Measurements from ENCODE around the gene C1QTNF6. TPM values are rescaled to one million over a fixed set of nuclear protein-coding genes. Genes with fewer than 3 reads are reported as not detected.

C1QTNF6 gene
- total RNA-seq, 4 donors from 2014 or later, result 0.69 to 1.6 (median 1.1) TPM

DNA sequence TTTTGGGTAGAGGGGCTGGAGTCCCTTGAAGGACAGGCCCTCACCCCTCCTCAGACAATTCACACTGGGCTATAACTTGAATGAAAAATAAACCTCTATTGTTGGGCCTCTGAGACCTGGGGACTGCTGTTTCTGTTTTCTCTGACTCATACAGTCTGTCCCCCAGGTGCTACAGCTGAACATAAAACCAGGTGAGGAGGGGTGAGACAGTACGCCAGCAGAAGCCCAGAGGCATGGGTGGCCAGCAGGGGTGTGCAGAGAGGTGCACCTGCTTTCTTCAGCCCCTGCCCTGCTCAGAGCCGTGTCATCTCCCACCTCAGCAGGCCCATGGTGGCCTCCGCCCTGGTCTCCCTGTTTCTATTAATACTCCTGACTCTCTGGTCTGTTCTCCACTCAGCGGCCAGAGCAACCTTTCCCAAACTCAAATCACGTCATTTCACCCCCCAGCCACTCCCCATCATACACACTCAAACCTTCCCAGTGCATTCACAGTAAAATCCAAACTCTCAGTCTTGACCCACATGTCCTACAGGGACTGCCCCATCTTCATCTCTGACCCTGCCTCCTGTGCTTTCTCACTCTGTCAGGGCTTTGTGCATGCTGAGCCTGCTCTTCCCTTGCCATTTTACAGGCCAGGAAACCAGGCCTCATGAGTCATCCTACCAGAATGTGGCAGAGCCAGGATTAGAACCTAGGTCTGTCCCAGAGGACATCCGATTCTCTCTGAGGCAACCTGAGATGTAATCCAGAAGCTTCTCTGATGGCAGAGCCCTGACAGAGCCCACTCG lies 32.9 kb downstream of the C1QTNF6 start:
- no peaks in the 10 kb centered on the region for H3K4me1 ChIP-seq
- TF ChIP-seq POLR2A (IDR thresholded peaks at IDR 0.05) (no peak), POLR2AphosphoS5 (IDR thresholded peaks at IDR 0.05) (no peak), EP300 (IDR thresholded peaks at IDR 0.05) (no peak)
- TF ChIP-seq, protein P1, sequence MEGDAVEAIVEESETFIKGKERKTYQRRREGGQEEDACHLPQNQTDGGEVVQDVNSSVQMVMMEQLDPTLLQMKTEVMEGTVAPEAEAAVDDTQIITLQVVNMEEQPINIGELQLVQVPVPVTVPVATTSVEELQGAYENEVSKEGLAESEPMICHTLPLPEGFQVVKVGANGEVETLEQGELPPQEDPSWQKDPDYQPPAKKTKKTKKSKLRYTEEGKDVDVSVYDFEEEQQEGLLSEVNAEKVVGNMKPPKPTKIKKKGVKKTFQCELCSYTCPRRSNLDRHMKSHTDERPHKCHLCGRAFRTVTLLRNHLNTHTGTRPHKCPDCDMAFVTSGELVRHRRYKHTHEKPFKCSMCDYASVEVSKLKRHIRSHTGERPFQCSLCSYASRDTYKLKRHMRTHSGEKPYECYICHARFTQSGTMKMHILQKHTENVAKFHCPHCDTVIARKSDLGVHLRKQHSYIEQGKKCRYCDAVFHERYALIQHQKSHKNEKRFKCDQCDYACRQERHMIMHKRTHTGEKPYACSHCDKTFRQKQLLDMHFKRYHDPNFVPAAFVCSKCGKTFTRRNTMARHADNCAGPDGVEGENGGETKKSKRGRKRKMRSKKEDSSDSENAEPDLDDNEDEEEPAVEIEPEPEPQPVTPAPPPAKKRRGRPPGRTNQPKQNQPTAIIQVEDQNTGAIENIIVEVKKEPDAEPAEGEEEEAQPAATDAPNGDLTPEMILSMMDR (IDR thresholded peaks at IDR 0.05), result no peak
- H3K4me3 ChIP-seq, result no peak overlapping the region
- WGBS, 2 donors (ENCODE audit: low coverage in 1 of 2), result 50 to 61% methylated on average over 2 to 6 of the region's 7 CpGs
- H3K9me3 ChIP-seq, result peaks cover 0 to 14% (median 0%) of the 10 kb centered on the region in 3 donors
- H3K27me3 ChIP-seq, result peaks cover 51% of the 10 kb centered on the region
- no peaks in the 10 kb centered on the region for H3K36me3 ChIP-seq
- no peak for ATAC-seq
- no peak overlapping the region for H3K27ac ChIP-seq

DNA sequence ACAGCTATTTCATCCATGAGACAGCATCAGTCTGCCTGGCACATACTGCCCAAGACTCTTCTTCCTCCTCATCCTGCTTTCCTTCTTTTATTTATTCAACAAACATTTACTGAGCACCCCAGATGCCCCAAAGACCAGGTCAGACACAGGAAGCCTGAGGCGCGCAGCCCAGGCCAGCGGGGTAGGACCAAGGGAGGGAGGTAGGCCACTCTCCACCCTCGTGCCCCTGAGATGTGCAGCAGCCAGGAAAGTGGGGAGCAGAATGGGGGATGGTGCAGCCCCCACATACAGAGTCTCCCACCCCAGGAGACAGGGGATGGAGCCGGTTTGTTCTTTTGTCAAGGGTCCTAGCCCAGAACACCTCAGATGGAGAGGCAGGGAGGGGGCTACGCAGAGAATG lies 34.1 kb downstream of the C1QTNF6 start:
- Histone ChIP-seq H3K9me3 (peaks cover 0 to 14% (median 0%) of the 10 kb centered on the region in 3 donors), H3K4me3 (no peak overlapping the region), H3K36me3 (no peaks in the 10 kb centered on the region), H3K27ac (no peak overlapping the region), H3K4me1 (no peaks in the 10 kb centered on the region), H3K27me3 (peaks cover 54% of the 10 kb centered on the region)
- no peak for TF ChIP-seq POLR2AphosphoS5 (IDR thresholded peaks at IDR 0.05)
- TF ChIP-seq POLR2A (IDR thresholded peaks at IDR 0.05), result no peak
- TF ChIP-seq, protein P1 (IDR thresholded peaks at IDR 0.05), result no peak
- no peak for TF ChIP-seq EP300 (IDR thresholded peaks at IDR 0.05)
- no peak for ATAC-seq
- no CpG with 5 or more reads among the region's 6 CpGs for WGBS, 2 donors (ENCODE audit: low coverage in 1 of 2)

DNA sequence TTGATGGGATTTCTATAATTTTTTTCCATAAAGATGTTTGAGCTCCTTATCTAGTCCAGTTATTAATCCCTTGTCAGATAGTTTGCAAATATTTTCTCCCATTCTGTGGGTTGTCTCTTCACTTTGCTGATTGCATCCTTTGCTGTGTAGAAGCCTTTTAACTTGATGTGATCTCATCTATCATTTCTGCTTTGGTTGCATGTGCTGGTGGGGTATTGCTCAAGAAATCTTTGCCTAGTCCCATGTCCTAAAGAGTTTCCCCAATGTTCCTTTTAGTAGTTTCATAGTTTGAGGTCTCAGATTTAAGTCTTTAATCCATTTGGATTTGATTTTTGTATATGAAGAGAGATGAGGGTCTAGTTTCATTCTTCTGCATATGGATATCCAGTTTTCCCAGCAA lies 36.6 kb downstream of the C1QTNF6 start:
- TF ChIP-seq, protein P1 (IDR thresholded peaks at IDR 0.05), result no peak
- TF ChIP-seq POLR2AphosphoS5 (IDR thresholded peaks at IDR 0.05), result no peak
- TF ChIP-seq EP300 (IDR thresholded peaks at IDR 0.05), result no peak
- no peak for TF ChIP-seq POLR2A (IDR thresholded peaks at IDR 0.05)
- ATAC-seq, result no peak
- H3K4me1 ChIP-seq, result no peaks in the 10 kb centered on the region

DNA sequence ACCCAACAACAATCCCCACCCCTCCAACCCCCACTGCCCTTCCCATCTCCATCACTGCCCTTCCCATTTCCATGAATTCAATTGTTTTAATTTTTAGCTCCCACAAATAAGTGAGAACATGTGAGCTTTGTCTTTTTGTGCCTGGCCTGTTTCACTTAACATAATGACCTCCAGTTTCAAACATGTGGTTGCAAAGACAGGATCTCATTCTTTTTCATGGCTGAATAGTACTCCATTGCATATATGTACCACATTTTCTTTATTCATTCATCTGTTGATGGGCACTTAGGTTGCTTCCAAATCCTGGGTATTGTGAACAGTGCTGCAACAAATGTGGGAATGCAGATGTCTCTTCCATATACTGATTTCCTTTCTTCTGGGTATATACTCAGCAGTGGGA lies 37.3 kb downstream of the C1QTNF6 start:
- H3K27me3 ChIP-seq, result peaks cover 53% of the 10 kb centered on the region
- H3K27ac ChIP-seq, result no peak overlapping the region
- ATAC-seq, result no peak
- TF ChIP-seq, protein P1 (IDR thresholded peaks at IDR 0.05), result no peak
- TF ChIP-seq POLR2A (IDR thresholded peaks at IDR 0.05) (no peak), POLR2AphosphoS5 (IDR thresholded peaks at IDR 0.05) (no peak), EP300 (IDR thresholded peaks at IDR 0.05) (no peak)
- H3K4me1 ChIP-seq, result no peaks in the 10 kb centered on the region
- peaks cover 0 to 14% (median 0%) of the 10 kb centered on the region in 3 donors for H3K9me3 ChIP-seq
- no peak overlapping the region for H3K4me3 ChIP-seq
- no peaks in the 10 kb centered on the region for H3K36me3 ChIP-seq

More for the DNA sequence above, 36.6 kb downstream of the C1QTNF6 start:
- H3K4me3 ChIP-seq, result no peak overlapping the region
- peaks cover 52% of the 10 kb centered on the region for H3K27me3 ChIP-seq
- no peaks in the 10 kb centered on the region for H3K36me3 ChIP-seq
- H3K27ac ChIP-seq, result no peak overlapping the region
- H3K9me3 ChIP-seq, result peaks cover 0 to 14% (median 0%) of the 10 kb centered on the region in 3 donors
